GM19452 (cell line): ENCODE results near the gene DNAI1.
"Not testable (repeated sequence)": the region's sequence is repeated elsewhere in the genome, so short reads cannot be mapped to it uniquely, and the experiment has no call there.

ENCODE experiments used
- ATAC-seq: cut with Tn5 transposase; IDR thresholded peaks from one replicate; pipeline ENCODE4 v1.9.1; 2021; ENCODE audit not compliant: unreplicated experiment

DNAI1 gene

DNA sequence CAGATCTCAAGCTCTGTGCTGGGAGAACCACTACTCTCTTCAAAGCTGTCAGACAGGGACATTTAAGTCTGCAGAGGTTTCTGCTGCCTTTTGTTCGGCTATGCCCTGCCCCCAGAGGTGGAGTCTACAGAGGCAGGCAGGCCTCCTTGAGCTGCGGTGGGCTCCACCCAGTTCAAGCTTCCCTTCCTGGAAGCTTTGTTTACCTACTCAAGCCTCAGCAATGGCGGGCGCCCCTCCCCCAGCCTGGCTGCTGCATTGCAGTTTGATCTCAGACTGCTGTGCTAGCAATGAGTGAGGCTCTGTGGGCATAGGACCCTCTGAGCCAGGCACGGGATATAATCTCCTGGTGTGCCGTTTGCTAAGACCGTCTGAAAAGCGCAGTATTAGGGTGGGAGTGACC lies 73.4 kb downstream of the DNAI1 start:
- ATAC-seq = not testable (repeated sequence)

DNA sequence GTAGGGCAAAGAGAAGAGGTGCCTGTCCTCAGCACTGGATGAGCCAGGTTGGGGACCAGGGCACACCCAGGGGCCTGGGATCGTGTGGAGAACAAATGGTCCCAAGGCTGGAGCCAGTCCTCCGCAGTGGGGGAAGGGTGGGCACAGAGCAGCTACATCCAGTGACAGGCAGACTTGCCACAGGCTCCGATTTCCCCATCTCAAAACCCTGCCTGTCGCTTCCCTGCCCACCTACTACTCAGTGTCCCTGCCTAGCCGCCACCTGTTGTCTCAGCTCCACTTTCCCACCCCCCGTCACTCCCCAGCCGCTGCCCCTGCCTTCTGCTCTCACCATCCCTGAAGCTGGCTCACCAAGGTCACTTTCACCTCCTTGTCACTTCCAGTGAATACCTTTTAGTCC lies 78.1 kb downstream of the DNAI1 start:
- ATAC-seq = no peak

DNA sequence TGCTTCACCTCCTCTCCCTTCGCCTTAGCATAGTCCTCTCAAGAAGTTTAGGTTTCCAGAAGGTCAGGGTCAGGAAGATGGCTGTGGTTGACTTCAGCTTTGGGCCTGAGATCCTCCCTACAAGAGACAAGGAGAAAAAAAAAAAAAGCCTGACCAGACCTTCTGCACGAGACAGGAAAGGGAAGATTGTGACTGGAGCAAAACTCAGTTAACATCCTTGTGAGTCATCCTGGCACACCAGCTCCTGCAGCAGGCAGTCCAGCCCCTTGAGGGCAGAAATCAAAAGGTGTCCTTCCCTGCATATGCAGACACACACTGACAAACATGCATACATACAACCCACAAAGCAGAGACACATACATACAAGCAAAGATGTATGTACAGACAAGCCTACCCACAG lies 82.2 kb downstream of the DNAI1 start:
- no peak for ATAC-seq

DNA sequence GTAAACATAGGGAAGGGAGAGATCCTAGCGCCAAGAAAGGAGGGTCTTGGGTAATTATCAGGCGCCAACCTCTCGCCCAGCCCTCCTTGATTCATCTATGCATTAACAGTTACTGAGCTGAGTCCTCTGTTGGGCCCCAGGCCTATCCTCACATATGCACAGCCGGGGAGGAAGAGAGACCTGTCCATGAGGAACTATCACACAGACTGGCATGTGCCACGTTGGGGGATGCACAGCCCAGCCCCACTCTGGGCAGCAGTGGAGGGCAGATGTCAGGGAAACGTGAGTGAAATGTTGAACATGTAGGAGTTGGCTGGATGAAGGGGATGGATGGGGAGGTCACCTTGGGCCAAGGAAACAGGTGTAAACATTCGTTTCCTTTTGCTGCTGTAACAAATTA lies 82.9 kb downstream of the DNAI1 start:
- no peak for ATAC-seq

DNA sequence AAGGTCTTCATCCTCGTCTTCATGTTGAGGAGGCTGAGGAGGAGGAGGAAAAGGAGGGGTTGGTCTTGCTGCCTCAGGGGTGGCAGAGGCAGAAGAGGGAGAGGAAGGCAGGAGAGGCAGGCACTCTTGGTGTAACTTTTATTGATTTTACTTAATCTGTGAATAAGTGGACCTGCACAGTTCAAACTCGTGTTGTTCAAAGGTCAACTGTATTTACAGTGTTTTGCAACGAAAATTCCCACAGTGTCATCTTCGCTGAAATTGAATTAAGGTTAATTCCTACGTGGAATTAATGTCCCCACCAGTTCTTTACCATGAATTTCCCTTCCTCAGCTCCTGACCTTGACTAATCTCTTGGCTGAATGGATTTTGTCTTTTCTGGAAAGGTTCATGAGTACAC lies 85.4 kb downstream of the DNAI1 start:
- ATAC-seq = no peak

DNA sequence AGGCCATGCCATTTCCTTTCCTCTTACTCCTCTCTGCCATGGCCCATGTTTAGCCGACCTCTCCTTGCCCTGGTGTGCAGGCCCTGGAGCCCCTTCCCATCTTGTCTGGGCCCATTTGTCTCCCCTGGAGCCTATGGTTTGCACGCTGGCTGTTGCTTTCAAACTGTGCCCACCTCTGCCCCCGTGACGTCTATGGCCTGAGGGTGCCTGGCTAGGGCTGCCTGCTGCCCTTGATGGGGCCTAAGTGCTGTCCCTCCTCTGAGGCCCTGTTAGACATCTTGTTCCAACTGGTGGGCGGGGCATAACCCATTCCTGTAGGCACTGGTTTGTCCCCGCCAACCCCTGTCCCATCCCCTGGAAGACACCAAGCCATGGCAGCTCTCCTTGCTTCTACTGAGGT lies 86.9 kb downstream of the DNAI1 start:
- no peak for ATAC-seq

DNA sequence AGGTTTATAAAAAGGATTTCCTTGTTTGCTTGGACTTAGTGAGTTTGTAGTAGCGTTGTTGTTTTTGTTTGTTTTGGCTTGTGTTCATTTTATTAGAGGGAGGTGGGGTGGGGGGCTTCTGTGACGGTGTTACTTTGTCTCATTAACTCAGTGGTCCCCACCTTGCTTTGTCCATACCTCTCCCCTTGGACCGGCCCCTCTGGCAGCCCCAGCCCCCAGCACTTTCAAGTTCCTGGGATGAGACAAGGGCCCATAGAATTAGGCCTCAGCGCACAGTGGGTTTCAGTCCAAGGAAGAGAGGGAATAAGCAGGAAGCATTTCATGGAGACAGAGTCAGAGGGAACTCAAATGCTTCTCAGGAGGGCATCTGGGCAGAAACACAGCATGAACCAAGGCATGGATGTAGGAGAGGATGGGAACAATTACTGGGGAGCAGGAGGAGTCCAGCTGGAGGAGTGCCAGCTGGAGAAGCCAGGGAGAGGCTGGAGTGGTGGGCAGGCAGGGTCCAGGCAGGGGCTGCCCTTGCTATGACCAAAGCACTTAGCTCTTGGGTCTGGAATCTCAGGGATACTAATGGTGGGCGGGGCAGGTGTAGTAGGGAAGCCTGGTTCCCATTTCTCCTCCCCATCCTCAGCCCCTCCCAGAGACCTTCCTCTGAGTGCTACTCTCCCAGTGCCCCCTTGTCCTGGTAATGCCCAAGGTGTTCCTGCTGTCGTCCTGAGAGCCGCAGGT lies 87.7 kb downstream of the DNAI1 start:
- no peak for ATAC-seq

DNA sequence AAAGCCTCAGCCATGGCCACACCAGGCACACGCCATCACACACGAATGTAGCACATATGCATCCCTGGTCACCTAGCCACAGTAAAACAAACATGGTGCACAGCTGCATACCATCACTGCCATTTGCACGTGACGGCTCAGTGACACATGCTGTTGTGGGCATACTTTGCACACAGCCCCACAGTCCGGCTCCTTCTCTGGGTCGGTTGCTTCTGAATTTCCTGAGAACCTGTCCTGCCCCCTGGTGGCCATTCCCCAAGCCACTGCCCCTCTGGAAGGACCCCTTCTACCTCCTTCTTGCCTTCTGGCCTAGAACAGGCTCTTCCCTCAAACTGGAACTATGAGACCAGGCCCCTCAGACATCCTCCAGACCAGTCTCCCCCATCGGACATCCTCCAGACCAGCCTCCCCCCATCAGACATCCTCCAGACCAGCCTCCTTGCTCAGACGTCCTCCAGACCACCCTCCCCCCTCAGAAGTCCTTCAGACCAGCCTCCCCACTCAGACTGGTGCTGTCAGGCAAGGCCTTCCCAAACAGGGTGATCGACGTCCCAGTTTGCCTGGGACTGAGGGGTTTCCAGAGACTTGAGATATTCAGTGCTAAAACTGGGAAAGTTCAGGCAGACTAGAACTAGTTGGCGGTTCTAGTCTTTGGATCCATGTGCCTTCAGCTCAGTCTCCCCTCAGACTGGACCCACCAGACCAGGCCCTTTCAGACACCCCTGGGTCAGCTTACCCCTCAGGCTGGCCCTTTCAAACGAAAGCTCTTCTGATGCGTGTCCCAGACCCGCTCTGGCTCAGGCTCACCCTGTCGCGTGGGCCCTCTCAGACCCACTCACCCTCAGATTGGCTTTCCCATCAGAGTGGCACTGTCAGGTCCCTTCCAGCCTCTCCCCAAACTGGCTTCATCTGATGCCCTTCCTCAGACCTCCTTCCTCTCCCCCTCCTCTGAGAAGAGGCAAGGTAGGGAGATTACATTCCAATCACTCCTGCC lies 88.5 kb downstream of the DNAI1 start:
- no peak for ATAC-seq

DNA sequence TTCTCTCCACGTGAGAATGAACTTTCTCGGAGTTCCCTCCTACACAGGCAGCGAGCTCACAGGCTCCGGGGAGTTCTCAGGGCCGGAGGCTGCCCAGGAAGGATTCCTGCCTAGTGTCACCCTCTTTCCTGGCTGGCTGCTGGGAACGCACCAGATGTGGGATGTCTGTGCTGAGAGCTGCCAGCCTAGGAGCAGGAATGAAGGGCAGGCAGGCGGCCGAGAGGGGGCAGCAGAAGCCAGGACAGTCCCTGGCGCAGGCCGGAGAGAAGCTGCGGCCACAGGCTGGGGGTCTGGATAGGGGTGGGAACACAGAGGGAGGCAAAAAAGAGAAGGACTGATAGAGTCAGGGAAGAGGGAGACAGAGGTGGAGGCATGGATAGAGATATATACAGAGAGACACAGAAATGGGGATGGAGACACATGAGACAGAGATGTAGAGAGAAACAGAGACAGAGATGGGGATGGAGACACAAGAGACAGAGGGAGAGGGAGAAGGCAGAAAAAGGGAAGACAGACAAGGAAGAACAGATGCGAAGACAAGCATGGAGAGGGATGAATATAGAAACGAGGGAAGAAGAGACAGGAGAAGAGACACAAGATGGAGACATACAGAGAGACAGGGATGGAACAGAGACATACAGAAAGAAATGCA lies 89.5 kb downstream of the DNAI1 start:
- no peak for ATAC-seq

DNA sequence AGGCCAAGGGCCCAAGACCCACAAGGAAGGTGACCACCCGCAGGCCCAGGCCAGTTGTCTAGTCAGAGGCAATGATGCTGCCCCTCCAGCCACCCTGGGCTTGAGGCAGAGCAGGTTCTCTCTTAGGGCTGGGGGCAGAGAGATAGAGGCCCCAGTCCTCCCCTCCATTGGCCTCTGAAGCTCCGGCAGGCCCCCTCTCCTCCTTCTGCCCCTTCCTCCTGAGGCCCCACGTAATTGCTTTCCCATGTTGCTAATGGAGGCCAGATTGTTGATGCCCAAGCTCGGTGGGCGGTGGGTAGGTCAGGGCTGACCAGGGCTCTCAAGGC lies 90.8 kb downstream of the DNAI1 start:
- no peak for ATAC-seq

DNA sequence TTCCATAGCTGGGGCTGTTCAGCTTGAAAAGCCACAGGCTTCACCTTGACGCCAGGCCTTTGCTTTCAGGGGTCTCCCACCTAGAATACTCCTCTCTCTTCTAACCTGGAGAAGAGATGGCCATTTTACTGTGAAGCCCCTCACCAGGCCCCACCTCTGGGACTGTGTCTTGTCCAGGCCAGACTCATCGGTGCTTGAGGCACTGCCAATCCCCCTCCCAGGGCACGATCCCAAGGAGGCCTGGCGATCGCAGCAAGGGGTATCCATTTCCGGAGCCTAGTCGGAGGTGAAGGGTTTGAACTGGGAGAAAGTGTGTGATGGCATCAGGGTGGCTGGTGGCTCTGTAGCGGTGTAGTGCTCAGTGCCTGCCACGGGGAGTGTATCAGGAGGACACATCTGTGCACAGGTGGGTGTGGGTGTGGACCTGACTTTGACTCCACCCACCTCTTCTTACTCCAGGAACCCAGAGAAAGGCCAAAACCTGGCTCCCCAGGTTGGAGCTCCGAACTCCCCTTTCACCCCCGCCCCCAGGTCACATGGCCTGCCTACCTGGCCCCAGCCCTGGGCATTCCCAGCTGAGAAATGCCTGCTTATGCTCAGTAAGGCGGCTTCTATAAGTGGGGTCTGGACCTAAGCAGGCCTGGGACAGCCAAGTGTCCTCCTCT lies 91.5 kb downstream of the DNAI1 start:
- ATAC-seq = no peak

DNA sequence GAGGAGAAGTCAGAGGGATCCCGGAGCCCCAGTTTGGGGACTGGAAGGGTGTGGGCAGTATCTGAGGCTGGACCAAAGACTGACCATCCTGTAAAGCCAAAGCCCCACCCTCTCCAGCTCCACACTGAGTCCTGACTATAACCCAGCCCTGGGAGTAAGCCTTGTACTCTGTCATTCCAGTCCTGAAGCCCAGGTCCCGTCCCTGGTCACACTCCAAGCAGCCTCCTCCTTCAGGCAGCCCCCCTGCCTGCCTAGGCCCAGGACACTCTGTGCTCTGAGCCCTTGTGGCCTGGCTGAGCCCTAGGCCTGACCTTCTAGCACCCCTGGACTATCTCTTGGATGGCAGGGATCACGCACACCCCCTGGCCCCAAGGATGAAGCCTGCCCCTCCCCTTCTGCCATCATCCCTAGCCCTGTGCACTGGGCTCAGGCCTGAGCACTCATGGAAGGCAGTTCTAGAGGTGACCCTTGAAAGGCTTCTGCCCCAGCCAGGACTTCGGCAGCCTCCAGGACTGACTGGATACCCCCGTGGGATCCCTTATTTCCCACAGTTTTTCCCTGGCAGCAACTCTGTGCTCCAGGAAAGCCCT lies 92.2 kb downstream of the DNAI1 start:
- no peak for ATAC-seq

DNA sequence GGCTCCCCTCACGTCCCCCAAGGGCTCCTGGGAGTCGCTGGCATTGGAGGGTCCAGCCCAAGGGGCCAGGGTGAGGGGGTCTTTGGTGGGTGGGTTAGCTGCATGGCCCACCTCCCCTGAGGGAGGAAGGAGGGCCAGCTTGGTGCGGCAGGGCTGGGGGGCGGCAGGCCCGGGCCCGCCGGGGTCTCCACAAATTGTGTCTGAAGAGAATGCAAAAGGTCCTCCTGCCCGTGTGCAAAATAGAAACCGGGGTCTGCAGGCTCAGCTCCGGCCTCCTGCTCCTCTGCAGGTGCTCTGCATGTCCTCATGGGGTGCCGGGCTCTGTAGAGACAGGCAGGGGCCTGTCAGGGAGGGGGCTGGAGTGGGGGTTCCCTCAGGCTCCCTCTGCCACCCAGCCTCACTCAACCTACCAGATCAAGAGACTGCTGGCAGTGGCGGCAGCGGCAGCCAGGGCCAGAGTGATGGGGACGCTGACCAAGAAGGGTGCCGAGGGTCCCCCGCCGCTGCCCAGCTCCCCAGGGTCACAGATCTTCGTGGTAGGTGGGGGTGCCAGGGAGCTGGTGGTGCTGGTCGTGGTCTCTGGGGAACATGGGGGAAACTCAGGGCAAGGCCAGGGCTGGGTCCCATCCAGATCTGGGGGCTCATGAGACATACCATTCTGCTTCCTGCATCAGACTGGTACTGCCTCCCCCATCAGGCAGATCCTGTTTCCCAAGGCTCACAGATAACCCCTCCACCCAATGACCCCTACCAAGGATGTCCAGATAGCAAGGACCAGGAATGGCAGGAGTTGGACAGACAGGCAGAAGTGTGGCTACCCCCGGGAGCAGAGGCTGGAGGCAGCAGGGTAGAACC lies 93.4 kb downstream of the DNAI1 start:
- no peak for ATAC-seq

DNA sequence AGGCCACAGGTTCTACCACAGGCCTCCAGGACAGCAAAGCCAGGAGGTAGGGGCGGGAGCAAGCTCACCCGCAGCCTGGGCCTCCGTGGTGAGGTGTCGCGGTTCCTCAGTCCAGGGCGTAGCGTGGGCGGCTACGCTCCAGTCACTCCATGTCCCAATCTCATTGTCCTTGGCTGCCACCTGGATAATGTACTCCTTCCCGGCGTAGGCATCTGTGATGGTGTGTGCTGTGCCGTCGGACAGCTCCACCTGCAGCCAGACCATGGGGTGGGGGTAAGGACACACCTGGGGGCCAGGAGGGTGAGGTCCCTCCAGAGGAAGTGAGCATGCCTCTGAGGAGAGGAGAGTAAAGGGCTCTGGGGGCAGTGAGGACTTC lies 94.0 kb downstream of the DNAI1 start:
- ATAC-seq = no peak

DNA sequence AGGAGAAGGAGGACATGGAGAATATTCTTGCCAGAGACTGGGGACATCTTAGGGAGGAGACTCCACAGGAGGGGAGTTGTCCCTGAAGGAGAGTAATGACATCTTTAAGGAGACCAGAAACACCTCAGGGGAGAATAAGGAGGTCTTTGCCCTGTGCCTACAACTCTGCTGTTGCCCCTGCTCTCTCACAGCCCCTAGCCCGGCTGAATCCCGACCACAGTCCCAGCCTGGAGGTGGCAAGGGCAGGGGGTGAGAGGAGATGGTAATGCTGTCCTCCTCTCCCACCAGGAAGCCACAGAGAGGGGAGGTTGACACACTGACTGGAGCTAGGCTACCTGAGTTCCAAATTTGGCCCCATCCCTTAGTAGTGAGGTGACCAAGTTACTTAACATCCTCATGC lies 94.4 kb downstream of the DNAI1 start:
- no peak for ATAC-seq

DNA sequence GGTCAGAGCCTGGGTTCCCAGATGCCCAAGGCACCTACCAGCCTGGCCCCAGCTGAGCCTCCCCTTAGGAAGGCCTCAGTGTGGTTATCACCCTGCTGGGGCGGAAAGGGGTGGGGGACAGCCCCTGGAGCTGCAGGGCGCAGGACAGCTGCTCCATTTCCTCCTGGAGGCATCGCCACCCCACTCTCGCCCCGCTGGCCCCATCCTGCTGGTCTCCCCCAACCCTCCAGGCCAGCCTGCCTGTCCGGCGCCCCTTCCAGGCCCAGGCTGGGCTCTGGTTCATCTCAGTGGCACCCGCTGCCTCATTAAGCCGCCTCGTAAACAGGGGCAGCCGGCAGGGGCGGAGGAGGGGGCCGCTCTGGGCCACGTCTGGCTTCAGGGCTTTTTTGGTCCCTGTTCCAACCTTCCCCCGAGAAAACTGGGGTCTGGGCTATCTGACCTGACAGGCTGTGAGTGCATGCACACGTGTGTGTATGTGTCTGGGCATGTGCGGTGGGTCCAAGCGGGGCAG lies 95.0 kb downstream of the DNAI1 start:
- no peak for ATAC-seq

DNA sequence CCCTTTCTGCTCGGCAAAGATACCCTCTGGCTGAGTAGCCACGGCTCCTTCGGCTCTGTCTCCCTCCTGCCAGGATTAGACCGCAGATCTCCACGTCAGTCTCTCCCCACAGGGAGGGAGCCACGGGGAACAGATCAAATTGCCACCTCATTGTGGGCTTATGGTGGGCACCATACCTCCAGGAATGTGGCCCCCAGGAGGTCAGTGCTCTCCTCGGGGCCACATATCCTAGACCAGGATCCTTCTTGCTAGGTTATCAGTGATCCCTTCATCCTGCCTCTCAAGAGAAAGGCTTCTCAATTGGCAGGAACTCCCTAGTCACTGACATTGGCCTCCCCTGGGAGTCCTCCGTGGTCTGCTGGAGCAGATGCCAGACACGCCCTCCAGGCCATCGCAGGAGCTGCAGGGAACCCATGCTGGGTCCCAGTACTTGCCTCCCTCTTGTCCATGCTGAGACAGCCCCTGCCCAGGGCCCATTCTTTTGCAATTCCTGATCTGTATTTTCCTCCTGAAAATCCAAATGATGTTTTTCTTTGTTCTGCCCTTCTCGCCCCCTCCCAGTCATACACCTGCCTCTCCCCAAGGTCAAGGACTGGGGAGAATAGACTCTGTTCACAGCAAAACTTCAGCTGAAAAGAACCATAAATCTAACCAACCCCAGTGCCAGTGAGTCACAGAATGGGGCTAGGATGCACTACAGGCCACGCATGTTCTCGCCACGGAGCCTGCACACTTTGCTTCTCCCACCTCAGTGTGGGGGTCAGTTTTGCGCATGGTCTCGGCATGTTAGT lies 95.8 kb downstream of the DNAI1 start:
- ATAC-seq = no peak

DNA sequence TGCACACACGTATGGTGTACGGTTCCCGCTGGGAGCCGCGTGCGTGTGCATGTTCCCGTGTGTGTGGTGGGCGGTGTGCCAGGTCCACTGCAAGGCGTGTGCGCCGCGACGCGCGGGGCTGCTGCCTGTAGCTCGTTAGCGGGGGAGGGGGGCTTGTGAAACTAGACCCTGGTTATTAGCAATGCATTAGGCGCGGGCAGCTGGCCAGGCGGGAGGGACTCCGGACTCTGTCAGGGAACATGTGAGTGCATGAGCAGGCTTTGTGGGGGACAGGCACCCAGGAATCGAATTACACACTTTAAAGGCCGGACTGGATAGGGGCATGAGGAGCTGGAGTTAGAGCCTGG lies 96.4 kb downstream of the DNAI1 start:
- no peak for ATAC-seq

DNA sequence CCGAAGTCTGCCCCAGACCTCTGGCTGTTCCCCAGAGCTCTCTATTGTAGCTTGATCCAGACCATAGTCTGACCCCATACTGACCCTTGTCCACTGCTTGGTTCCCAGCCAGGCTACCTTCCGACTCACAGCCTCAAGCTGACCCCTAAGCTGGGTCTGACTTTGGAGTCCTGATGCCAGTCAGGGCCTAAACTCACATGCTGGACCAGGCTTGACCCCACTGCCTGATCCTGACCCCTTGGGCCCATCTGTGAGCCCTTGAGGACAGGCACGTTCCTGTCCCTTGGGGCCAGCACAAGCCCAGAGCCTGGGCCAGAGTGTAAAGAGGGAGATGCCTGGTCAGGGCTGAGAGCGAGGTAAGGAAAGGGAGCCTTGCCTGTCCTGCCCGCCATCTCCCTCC lies 96.9 kb downstream of the DNAI1 start:
- no peak for ATAC-seq
